VCaP (cell line): ENCODE data around the gene HEG1.
A peak's percentile ranks its signal among the peaks of the same experiment; 100 is the strongest.

Experiments
- H3K27ac ChIP-seq: fragments of 450-650 bp; 2 replicates; pipeline ENCODE4 v1.5.1; 2017
- CTCF ChIP-seq: fragments of 450-650 bp; conservative IDR thresholded peaks from 2 replicates; pipeline ENCODE4 v1.5.1; 2017; ENCODE audit warnings: mild to moderate bottlenecking, moderate library complexity

Gene HEG1

GRCh38 chr3:124927574-124928045 lies 128.2 kb downstream of the HEG1 start:
- H3K27ac ChIP-seq: no peak overlapping the region
- TF ChIP-seq CTCF: no peak

GRCh38 chr3:124926426-124927101 lies 129.2 kb downstream of the HEG1 start:
- no peak for TF ChIP-seq CTCF
- no peak overlapping the region for H3K27ac ChIP-seq

GRCh38 chr3:124924741-124925140 lies 131.1 kb downstream of the HEG1 start:
- TF ChIP-seq CTCF: no peak
- no peak overlapping the region for H3K27ac ChIP-seq

GRCh38 chr3:124923833-124924232 lies 132.0 kb downstream of the HEG1 start:
- H3K27ac ChIP-seq: peak overlapping the region; percentile 26; the same call in 1 of the 2 replicates

GRCh38 chr3:124920718-124921117 lies 135.1 kb downstream of the HEG1 start:
- no peak for TF ChIP-seq CTCF
- no peak overlapping the region for H3K27ac ChIP-seq

More at GRCh38 chr3:124923833-124924232, 132.0 kb downstream of the HEG1 start:
- TF ChIP-seq CTCF: 0 out of 2 replicates have a peak, but pooled peaks have one; percentile 15

GRCh38 chr3:124919756-124920155 lies 136.0 kb downstream of the HEG1 start:
- no peak for TF ChIP-seq CTCF
- H3K27ac ChIP-seq: no peak overlapping the region

- no peak for TF ChIP-seq CTCF
- no peak overlapping the region for H3K27ac ChIP-seq
Observed at GRCh38 chr3:124918524-124918923, 137.3 kb downstream of the HEG1 start.
